Mesenteric fat pad (tissue), 1 donor: Measurements from ENCODE around the gene GPR132. TPM values are rescaled to one million over a fixed set of nuclear protein-coding genes. Genes with fewer than 3 reads are reported as not detected.

Experiments
- DNase-seq: peaks from one replicate; pipeline ENCODE4 v3.0.0-alpha.2; 2020; ENCODE audit warnings: low spot score
- total RNA-seq: library from RNA; stranded (reverse); fragmentation: NEBNext Ultra II Directional; extraction: Animal tissue kit (Norgen Biotek cat#: 25700); gene quantifications from one replicate; pipeline ENCODE4 v1.2.1, GENCODE V29; 2021
- donor health status: DM: yes; HTN: yes; CAD: no.

The GPR132 gene
- total RNA-seq, 1 donor from 2014 or later, result 4.5 TPM

DNA sequence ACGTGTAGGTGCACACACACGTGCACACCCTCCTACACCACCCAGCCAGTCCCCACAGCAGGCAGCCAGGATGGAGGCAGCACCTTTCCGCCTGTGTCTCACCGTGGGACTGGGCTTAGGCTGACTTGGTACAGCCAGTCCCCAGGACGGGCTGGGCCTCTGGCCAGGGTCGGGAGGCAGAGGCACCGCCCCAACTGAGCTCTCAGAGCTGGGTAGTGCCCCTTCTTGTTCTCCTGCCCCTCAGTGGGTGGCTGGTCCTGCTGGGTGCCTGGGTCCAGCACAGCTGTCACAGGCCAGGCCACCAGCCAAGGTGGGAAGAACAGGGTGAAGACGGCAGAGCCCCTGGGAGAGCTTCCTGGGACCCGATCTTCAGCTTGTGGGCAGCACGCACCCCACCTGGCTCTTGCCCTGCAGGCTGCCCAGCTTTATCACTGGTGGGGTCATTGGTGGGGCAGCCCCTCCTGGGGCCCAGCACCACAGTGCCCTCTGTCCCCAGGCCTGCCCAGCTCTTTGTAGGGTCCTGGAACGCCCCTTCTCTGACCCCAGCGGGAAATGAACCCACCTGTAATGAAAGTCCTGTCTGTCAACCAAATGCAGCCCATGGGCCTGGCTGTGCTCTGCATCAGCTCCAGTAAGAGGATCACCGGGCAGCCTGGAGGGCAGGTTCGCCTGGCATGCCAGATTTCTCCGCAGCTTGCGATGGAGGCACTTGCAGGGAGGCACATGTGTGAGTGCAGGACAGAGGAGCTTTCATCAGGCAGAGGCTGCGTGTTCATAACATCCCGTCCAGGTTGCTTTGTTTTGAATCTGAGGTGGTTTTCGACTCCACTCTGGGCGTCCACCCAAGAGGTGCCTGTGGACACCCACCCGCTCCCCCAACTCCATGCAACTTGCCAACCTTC is 59.0 kb downstream of the GPR132 start:
- no peak for DNase-seq

DNA sequence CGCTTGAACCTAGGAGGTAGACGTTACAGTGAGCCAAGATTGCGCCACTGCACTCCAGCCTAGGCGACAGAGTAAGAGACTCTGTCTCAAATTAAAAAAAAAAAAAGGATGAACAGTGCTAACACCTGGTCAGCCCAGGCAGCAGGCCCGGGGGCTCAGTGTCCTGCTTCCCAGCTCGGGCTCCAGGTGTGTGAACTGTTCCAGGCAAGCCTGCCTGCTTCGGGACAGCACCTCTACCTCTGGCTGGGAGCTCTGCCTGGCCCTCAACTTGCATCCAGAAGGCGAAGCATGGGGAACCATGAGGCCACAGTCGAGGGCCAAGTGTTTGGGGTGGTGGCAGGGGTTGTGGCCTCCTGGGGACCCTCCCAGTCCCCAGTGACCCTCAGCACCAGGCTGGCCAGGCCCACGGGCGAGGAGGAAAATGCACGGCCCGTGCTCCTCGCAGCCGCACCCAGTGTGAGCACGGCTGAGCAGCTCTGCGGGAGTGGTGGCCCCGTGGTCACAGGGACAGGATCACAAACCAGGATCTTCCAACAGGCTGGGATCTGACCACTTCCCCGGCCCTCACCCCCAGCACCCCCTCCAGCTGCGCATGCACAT is 59.8 kb downstream of the GPR132 start:
- DNase-seq, result no peak

Other genes with a start within 250 kb of the GPR132 start
- 38.3 TPM for gene CEP170B, start 200.2 kb downstream of the GPR132 start, total RNA-seq
- 0.06 TPM for gene PLD4, start 140.6 kb downstream of the GPR132 start, total RNA-seq
- 15.7 TPM for gene AHNAK2, start 87.1 kb downstream of the GPR132 start, total RNA-seq
- gene CLBA1, start 79.6 kb downstream of the GPR132 start, total RNA-seq, result 2.8 TPM
- gene CDCA4, start 44.3 kb downstream of the GPR132 start, total RNA-seq, result 3.4 TPM
- 25.1 TPM for gene JAG2, start 103.3 kb upstream of the GPR132 start, total RNA-seq
- gene NUDT14, start 115.9 kb upstream of the GPR132 start, total RNA-seq, result 28.3 TPM
- gene BTBD6, start 183.1 kb upstream of the GPR132 start, total RNA-seq, result 89.7 TPM
- 34.9 TPM for gene BRF1, start 235.6 kb upstream of the GPR132 start, total RNA-seq
- gene PACS2, start 249.3 kb upstream of the GPR132 start, total RNA-seq, result 84.3 TPM